ENCODE results near the gene RHOH. TPM values are rescaled to one million over a fixed set of nuclear protein-coding genes. Genes with fewer than 3 reads are reported as not detected.

RHOH gene
- total RNA-seq, 1 donor from 2014 or later, result not detected

- TF ChIP-seq CTCF (IDR thresholded peaks at IDR 0.05; ENCODE audit: insufficient read depth, low read depth, low read length), result no peak
- Histone ChIP-seq H3K27me3 (ENCODE audit: insufficient read depth, low read length) (no peaks in the 10 kb centered on the region), H3K4me2 (ENCODE audit: low read length) (no peak overlapping the region), H4K20me1 (ENCODE audit: insufficient read depth, low read length) (no peaks in the 10 kb centered on the region), H3K9ac (ENCODE audit: low read length) (no peak overlapping the region), H3K9me3 (ENCODE audit: insufficient read depth, low read depth, low read length) (no peaks in the 10 kb centered on the region), H2AFZ (ENCODE audit: low read depth, low read length) (peak overlapping the region; percentile 4), H3K4me3 (ENCODE audit: insufficient read depth, low read depth, low read length) (no peak overlapping the region), H3K27ac (ENCODE audit: low read depth, low read length) (no peak overlapping the region), H3K4me1 (ENCODE audit: insufficient read depth, low read length) (no peaks in the 10 kb centered on the region), H3K36me3 (ENCODE audit: insufficient read depth, low read length) (no peaks in the 10 kb centered on the region), H3K79me2 (ENCODE audit: insufficient read depth, low read length) (no peaks in the 10 kb centered on the region)
- DNase-seq (ENCODE audit: low read depth), result no peak
- Mint-ChIP-seq H3K9me3 (ENCODE audit: unreplicated experiment) (no peaks in the 10 kb centered on the region), H3K36me3 (ENCODE audit: low read depth, unreplicated experiment) (no peaks in the 10 kb centered on the region), H3K4me1 (ENCODE audit: low read depth, unreplicated experiment) (peaks cover 9% of the 10 kb centered on the region), H3K27me3 (ENCODE audit: low read depth, unreplicated experiment) (peaks cover 2% of the 10 kb centered on the region), H3K27ac (ENCODE audit: unreplicated experiment) (peak overlapping the region; percentile 56), H3K4me3 (ENCODE audit: unreplicated experiment) (no peak overlapping the region)
- FAIRE-seq, result no peak
These were observed 8.7 kb downstream of the RHOH start for GRCh38 chr4:40205259-40206198.

- Mint-ChIP-seq H3K27ac (ENCODE audit: unreplicated experiment) (peak overlapping the region; percentile 56), H3K4me1 (ENCODE audit: low read depth, unreplicated experiment) (peaks cover 11% of the 10 kb centered on the region), H3K27me3 (ENCODE audit: low read depth, unreplicated experiment) (peaks cover 2% of the 10 kb centered on the region), H3K36me3 (ENCODE audit: low read depth, unreplicated experiment) (no peaks in the 10 kb centered on the region), H3K9me3 (ENCODE audit: unreplicated experiment) (no peaks in the 10 kb centered on the region), H3K4me3 (ENCODE audit: unreplicated experiment) (no peak overlapping the region)
- Histone ChIP-seq H3K4me1 (ENCODE audit: insufficient read depth, low read length) (no peaks in the 10 kb centered on the region), H3K27ac (ENCODE audit: low read depth, low read length) (no peak overlapping the region), H3K4me2 (ENCODE audit: low read length) (no peak overlapping the region), H4K20me1 (ENCODE audit: insufficient read depth, low read length) (no peaks in the 10 kb centered on the region), H3K79me2 (ENCODE audit: insufficient read depth, low read length) (no peaks in the 10 kb centered on the region), H2AFZ (ENCODE audit: low read depth, low read length) (no peak overlapping the region), H3K4me3 (ENCODE audit: insufficient read depth, low read depth, low read length) (no peak overlapping the region), H3K9ac (ENCODE audit: low read length) (no peak overlapping the region), H3K9me3 (ENCODE audit: insufficient read depth, low read depth, low read length) (no peaks in the 10 kb centered on the region), H3K36me3 (ENCODE audit: insufficient read depth, low read length) (no peaks in the 10 kb centered on the region), H3K27me3 (ENCODE audit: insufficient read depth, low read length) (no peaks in the 10 kb centered on the region)
- FAIRE-seq (no peak), DNase-seq (ENCODE audit: low read depth) (no peak)
- no peak for TF ChIP-seq EZH2 (IDR thresholded peaks at IDR 0.05; ENCODE audit: insufficient read depth, low read length)
- no peak for TF ChIP-seq CTCF (IDR thresholded peaks at IDR 0.05; ENCODE audit: insufficient read depth, low read depth, low read length)
These were observed 9.6 kb downstream of the RHOH start for GRCh38 chr4:40206426-40206825.

GRCh38 chr4:40209401-40209800 lies 12.6 kb downstream of the RHOH start:
- H3K4me3 ChIP-seq (ENCODE audit: insufficient read depth, low read depth, low read length), result no peak overlapping the region
- no peaks in the 10 kb centered on the region for H3K36me3 Mint-ChIP-seq (ENCODE audit: low read depth, unreplicated experiment)
- no peaks in the 10 kb centered on the region for H4K20me1 ChIP-seq (ENCODE audit: insufficient read depth, low read length)
- H3K9me3 Mint-ChIP-seq (ENCODE audit: unreplicated experiment), result no peaks in the 10 kb centered on the region
- H3K27me3 Mint-ChIP-seq (ENCODE audit: low read depth, unreplicated experiment), result no peaks in the 10 kb centered on the region
- H3K4me1 ChIP-seq (ENCODE audit: insufficient read depth, low read length), result no peaks in the 10 kb centered on the region
- H3K27ac ChIP-seq (ENCODE audit: low read depth, low read length), result no peak overlapping the region
- H3K4me1 Mint-ChIP-seq (ENCODE audit: low read depth, unreplicated experiment), result peaks cover 29% of the 10 kb centered on the region
- H3K9me3 ChIP-seq (ENCODE audit: insufficient read depth, low read depth, low read length), result no peaks in the 10 kb centered on the region
- H3K27me3 ChIP-seq (ENCODE audit: insufficient read depth, low read length), result no peaks in the 10 kb centered on the region
- TF ChIP-seq EZH2 (IDR thresholded peaks at IDR 0.05; ENCODE audit: insufficient read depth, low read length), result no peak
- no peak for TF ChIP-seq CTCF (IDR thresholded peaks at IDR 0.05; ENCODE audit: insufficient read depth, low read depth, low read length)
- H2AFZ ChIP-seq (ENCODE audit: low read depth, low read length), result no peak overlapping the region
- no peak overlapping the region for H3K27ac Mint-ChIP-seq (ENCODE audit: unreplicated experiment)
- no peak overlapping the region for H3K9ac ChIP-seq (ENCODE audit: low read length)
- FAIRE-seq (no peak), DNase-seq (ENCODE audit: low read depth) (no peak)
- H3K36me3 ChIP-seq (ENCODE audit: insufficient read depth, low read length), result no peaks in the 10 kb centered on the region
- H3K4me3 Mint-ChIP-seq (ENCODE audit: unreplicated experiment), result no peak overlapping the region
- H3K4me2 ChIP-seq (ENCODE audit: low read length), result no peak overlapping the region
- no peaks in the 10 kb centered on the region for H3K79me2 ChIP-seq (ENCODE audit: insufficient read depth, low read length)

Data from astrocyte (in vitro differentiated cells and primary cell).